HG03520 (cell line): ENCODE measurements around the gene GPHN.

Experiments
- ATAC-seq: cut with Tn5 transposase; IDR thresholded peaks from one replicate; pipeline ENCODE4 v1.9.1; 2021; ENCODE audit warnings: mild to moderate bottlenecking, moderate library complexity; ENCODE audit not compliant: unreplicated experiment

The GPHN gene

GRCh38 chr14:67133595-67134441 is 625.9 kb downstream of the GPHN start:
- no peak for ATAC-seq

GRCh38 chr14:67137744-67138371 is 629.9 kb downstream of the GPHN start:
- no peak for ATAC-seq

DNA sequence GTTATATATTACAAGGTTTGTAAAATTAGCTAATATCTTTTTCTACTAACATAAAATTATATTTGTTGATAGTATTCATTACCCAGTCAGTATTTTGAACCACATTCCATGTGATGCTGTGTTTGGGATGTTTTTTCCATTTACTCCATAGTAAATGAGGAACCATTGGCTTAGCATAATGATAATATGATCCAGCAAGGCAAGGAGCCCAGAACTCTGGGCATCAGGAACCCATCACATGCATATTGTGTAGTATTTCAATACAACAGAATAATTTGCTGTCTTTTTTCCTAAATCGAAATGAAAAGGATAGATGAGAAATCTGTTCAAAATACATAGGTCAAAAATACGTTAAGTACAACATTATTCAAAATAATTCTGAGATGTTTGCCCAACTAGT is 632.6 kb downstream of the GPHN start:
- ATAC-seq, result no peak

- no peak for ATAC-seq
These were observed 633.4 kb downstream of the GPHN start for GRCh38 chr14:67141146-67141900.

GRCh38 chr14:67151082-67151666 is 643.2 kb downstream of the GPHN start:
- ATAC-seq, result no peak

GRCh38 chr14:67158566-67158965 is 650.6 kb downstream of the GPHN start:
- no peak for ATAC-seq

DNA sequence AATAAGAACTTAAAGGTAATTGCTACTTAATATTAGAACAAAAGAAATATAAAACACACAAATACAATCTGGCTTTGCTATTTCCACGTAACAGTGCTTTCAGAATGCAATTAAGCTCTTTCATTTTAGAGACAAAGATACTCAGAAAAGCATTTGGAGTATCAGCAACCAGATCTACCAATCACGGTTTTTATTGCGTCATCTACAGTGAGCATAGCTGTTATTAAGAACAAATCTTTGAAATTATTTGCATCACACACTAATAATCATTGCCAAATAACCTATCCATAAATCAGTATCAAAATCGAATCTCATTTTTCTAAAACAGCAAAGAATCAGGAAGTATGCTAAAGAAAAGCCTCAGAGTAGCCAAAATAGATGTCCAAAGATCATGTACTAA is 654.4 kb downstream of the GPHN start:
- ATAC-seq, result no peak

GRCh38 chr14:67166450-67166853 is 658.5 kb downstream of the GPHN start:
- no peak for ATAC-seq

GRCh38 chr14:67167420-67168109 is 659.6 kb downstream of the GPHN start:
- no peak for ATAC-seq

DNA sequence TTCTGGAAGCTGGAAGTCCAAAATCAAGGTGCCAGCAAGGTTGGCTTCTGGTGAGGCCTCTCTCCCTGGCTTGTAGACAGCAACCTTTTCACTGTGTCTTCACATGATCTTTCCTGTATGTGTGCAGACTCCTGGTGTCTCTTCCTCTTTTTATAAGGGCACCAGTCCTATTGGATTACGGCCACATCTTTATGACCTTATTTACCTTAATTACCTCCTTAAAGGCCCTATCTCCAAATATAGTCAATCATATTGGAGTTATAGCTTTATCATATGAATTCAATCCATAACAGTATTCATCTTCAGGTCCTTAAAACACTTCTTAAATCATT is 660.1 kb downstream of the GPHN start:
- ATAC-seq, result no peak

DNA sequence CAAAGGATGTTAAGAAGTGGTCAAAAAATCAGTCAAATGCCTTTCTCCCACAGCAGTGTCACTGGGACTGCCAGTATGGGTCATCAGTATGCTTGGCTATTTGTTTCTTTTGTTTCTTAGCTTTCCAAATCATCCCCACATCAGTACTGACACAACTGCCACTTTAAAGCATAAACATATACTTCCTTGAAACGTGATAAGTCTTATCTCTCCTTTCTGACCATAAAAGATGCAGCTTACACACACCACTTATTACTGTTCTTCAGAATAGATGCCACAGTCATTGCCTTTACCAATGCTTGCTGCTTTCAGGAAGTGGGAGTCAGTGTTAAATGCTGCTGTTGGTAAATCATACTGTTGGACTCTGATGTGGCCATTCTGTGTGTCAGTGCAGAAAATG is 662.7 kb downstream of the GPHN start:
- ATAC-seq, result no peak

DNA sequence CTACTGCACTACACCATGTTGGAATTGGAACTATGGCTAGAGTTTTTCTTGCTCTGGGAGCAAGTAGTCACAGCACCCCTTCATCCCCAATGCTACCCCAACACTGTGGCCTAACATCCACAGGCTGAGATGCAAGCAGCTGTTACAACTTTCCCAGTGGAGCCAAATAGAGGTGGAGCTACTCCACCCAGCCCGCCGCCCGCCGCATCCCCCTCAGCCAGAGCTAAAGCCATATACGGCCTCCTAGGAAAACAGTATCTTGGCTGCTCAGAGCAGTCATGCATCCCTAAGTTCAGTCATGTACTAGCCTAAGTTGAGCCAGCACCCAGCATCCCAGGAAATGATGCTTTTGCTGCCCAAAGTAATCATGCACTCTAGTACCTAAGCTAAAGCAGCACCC is 664.1 kb downstream of the GPHN start:
- no peak for ATAC-seq

GRCh38 chr14:67172520-67172919 is 664.6 kb downstream of the GPHN start:
- ATAC-seq, result no peak

- no peak for ATAC-seq
These were observed 665.8 kb downstream of the GPHN start for GRCh38 chr14:67173719-67174118.

GRCh38 chr14:67186172-67186768 is 678.3 kb downstream of the GPHN start:
- no peak for ATAC-seq

DNA sequence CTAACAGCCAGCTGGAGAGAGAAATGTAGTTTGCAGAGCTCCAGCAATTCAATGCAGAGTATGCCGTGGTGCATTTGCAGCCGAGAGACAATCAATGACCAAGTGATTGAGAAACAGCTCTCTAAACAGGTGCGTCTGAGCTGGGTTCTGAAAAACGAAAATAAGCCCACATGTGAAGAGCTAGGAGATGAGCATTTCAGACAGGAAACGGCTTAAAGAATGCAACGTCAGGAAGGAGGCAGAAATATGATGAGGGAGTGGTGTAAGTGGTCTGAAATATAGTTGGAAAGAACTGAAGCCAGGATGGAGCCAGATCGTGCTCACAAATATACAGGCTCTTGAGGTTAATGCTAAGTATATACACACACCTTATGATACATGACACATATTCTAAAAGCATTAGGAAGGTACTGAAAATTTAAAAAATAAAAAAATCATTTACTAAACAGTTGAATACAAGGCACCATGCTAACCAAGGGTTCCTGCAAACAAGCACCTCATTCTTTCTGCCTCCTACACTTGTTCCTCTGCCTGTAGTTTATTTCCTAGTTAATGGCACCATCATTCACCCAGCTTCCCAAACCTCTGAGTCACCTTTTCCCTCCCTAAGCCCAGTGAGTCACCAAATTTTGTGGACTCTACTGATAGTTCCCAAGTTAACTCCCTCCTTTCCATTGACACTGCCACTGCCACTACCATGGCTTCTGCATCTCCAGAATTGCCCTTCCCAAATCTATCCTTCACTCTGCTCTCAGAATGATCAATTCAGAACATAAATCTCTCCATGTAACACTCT is 679.0 kb downstream of the GPHN start:
- no peak for ATAC-seq

- ATAC-seq, result no peak
These were observed 679.9 kb downstream of the GPHN start for GRCh38 chr14:67187826-67188225.

DNA sequence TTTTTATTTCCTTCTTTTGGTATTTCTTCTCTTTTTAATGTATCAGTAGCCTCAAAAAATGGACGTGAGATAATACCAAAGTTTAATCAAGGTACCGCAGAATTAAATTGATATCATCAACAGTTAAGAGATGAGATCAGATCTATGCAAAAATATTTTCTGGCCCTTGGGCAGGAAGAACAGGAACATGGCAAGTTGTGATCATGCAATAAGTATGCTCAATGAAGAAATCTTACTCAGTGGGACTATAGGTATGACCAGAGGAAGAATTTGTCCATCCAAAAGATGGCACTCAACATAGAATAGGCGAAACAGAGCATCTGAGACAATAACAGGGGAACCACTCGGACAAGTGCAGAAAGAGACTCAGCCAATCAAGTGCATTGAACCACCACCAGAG is 680.4 kb downstream of the GPHN start:
- no peak for ATAC-seq

GRCh38 chr14:67191768-67192290 is 683.9 kb downstream of the GPHN start:
- ATAC-seq, result no peak

DNA sequence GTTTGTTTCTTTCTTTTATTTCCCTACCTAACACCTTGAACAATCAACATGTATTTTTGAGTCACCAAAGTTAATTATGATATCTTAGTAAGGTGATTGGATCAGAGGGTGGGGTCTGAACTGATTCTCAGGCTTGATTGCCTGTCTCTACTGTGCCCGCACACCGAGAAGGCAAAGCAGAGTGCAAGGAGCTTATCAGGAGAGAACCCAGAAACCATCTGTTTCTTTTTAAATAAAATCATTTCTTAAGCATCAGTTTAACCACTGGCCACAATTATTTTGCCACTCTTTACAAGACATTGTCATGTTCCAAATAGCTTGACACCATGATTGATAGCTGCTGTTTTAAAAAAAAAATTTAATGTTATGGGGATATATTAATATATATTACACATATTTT is 684.4 kb downstream of the GPHN start:
- ATAC-seq, result no peak
